AG04449 (cell line): ENCODE measurements around the gene DCTN3.

Source experiments
- CTCF ChIA-PET: fragments of 350-600 bp; formaldehyde crosslinking; extraction: SDS; loops from one replicate; lab custom pipeline; 2021; ENCODE audit warnings: antibody characterized with exemption; lab: Yijun Ruan, JAX
- POLR2A ChIA-PET: fragments of 400-600, 350-600 bp; formaldehyde crosslinking; extraction: SDS; loops from one replicate; lab custom pipeline; 2020; ENCODE audit warnings: antibody characterized with exemption, inconsistent platforms; lab: Yijun Ruan, JAX
- DNase-seq: peaks from one replicate; pipeline ENCODE4 v3.0.0-alpha.2; 2010; ENCODE audit warnings: low read depth, low spot score
- H3K4me3 ChIP-seq: 2 replicates; pipeline ENCODE4 v1.5.1; 2011; ENCODE audit warnings: low read depth, mild to moderate bottlenecking, control low read depth, low read length
- TF ChIP-seq, protein P1 (sequence below): IDR thresholded peaks from one replicate; pipeline ENCODE4 v1.5.1; 2011; ENCODE audit warnings: mild to moderate bottlenecking, moderate library complexity, low read length, control low read depth, inconsistent platforms; ENCODE audit not compliant: insufficient read depth; ENCODE audit errors: missing control alignments

The DCTN3 gene

GRCh38 chr9:34570376-34570775, 49.9 kb downstream of the DCTN3 start:
- POLR2A ChIA-PET = no interaction called here
- TF ChIP-seq, protein P1, sequence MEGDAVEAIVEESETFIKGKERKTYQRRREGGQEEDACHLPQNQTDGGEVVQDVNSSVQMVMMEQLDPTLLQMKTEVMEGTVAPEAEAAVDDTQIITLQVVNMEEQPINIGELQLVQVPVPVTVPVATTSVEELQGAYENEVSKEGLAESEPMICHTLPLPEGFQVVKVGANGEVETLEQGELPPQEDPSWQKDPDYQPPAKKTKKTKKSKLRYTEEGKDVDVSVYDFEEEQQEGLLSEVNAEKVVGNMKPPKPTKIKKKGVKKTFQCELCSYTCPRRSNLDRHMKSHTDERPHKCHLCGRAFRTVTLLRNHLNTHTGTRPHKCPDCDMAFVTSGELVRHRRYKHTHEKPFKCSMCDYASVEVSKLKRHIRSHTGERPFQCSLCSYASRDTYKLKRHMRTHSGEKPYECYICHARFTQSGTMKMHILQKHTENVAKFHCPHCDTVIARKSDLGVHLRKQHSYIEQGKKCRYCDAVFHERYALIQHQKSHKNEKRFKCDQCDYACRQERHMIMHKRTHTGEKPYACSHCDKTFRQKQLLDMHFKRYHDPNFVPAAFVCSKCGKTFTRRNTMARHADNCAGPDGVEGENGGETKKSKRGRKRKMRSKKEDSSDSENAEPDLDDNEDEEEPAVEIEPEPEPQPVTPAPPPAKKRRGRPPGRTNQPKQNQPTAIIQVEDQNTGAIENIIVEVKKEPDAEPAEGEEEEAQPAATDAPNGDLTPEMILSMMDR = no peak
- H3K4me3 ChIP-seq = no peak overlapping the region
- no peak for DNase-seq
- CTCF ChIA-PET = interaction anchor here (0.9 to 4.0 kb wide), 4 partner anchors 16 to 23 kb away, joined by 3 to 19 read pairs (median 4); no protein-coding TSS in a partner anchor

DNA sequence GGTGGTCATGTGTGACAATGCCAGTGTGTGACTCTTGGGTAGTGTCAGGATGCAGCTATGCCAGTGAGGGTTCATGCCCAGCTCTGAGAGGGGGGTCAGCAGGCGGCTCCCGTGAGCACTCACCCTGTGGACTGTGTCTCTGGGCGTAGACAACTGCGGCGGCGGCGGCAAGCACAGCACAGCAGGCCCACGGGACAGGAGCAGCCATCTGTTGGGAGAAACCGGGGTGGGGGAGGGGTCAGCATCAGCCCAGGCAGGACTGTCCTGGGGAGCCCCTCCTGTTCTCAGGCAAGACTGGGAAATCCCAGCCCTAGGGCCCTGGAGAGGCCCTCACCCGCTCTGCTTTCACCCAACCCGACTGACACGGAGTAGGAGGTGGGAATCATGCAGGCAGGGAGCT, 51.5 kb downstream of the DCTN3 start:
- POLR2A ChIA-PET = no interaction called here
- TF ChIP-seq, protein P1 = no peak
- no peak for DNase-seq
- no peak overlapping the region for H3K4me3 ChIP-seq
- CTCF ChIA-PET = interaction anchor here (1.5 to 4.0 kb wide), 2 partner anchors 11 to 23 kb away, joined by 3 to 19 read pairs; no protein-coding TSS in a partner anchor

- CTCF ChIA-PET = interaction anchor here (1.5 to 4.0 kb wide), 2 partner anchors 12 to 24 kb away, joined by 3 to 19 read pairs; no protein-coding TSS in a partner anchor
- POLR2A ChIA-PET = no interaction called here
- DNase-seq = no peak
- no peak overlapping the region for H3K4me3 ChIP-seq
- TF ChIP-seq, protein P1 = no peak
These were observed 52.2 kb downstream of the DCTN3 start for GRCh38 chr9:34568133-34568532.

- TF ChIP-seq, protein P1 = no peak
- ChIA-PET POLR2A (no interaction called here), CTCF (interaction anchor here (0.8 to 1.1 kb wide), 3 partner anchors 16 to 162 kb away, joined by 3 to 5 read pairs (median 4); no protein-coding TSS in a partner anchor)
- DNase-seq = no peak
- H3K4me3 ChIP-seq = no peak overlapping the region
These were observed 53.3 kb downstream of the DCTN3 start for GRCh38 chr9:34566972-34567371.

- no peak for DNase-seq
- CTCF ChIA-PET = interaction anchor here (0.8 to 1.1 kb wide), 3 partner anchors 15 to 162 kb away, joined by 3 to 5 read pairs (median 4); no protein-coding TSS in a partner anchor
- TF ChIP-seq, protein P1 = no peak
- POLR2A ChIA-PET = no interaction called here
- no peak overlapping the region for H3K4me3 ChIP-seq
These were observed 54.0 kb downstream of the DCTN3 start for GRCh38 chr9:34566322-34566721.

DNA sequence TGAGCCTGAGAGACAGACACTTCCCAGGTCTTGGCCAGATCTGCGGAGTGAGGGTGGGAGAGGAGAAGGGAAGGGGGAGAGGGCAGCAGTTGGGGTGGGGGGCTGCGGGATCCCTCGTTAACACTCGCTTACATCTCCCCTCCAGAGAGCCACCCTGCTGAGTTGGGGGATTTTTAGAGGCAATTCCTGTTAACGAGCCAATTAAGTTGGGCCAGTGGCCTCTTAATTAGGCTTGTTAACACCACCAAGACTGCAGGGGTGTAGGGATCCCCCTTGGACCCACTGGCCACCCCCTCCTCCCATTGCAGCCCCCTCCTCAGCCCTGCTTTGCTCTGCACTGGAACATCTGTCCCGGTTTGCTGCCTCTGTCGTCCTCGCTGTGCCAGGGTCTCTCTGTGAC, 54.4 kb downstream of the DCTN3 start:
- DNase-seq = no peak
- TF ChIP-seq, protein P1 = no peak
- ChIA-PET POLR2A (no interaction called here), CTCF (interaction anchor here (1.1 kb wide), 1 partner anchor 26 kb away, joined by 4 read pairs; no protein-coding TSS in a partner anchor)
- H3K4me3 ChIP-seq = no peak overlapping the region
